ENCODE measurements around the gene CD163L1. TPM values are rescaled to one million over a fixed set of nuclear protein-coding genes. Genes with fewer than 3 reads are reported as not detected.

Gene CD163L1
- total RNA-seq, 1 experiment from 2014 or later = 27.0 TPM

- Histone ChIP-seq H4K20me1 (ENCODE audit: insufficient read depth) (no peaks in the 10 kb centered on the region), H3K4me1 (ENCODE audit: control insufficient read depth in 1 of 2, insufficient read depth in 2 of 2, low read length in 2 of 2) (no peaks in the 10 kb centered on the region), H2AFZ (ENCODE audit: low read depth, low read length, poor library complexity, severe bottlenecking) (no peak overlapping the region), H3K4me3 (replicated peaks in 1 of 2; ENCODE audit: low read depth in 1 of 2, low read length in 2 of 2) (no peak overlapping the region), H3K27me3 (ENCODE audit: insufficient read depth, low read length) (no peaks in the 10 kb centered on the region), H3K9me3 (ENCODE audit: control insufficient read depth in 1 of 2, insufficient read depth in 1 of 2, low read depth in 1 of 2, low read length in 2 of 2) (no peaks in the 10 kb centered on the region), H3K36me3 (ENCODE audit: control insufficient read depth in 1 of 2, insufficient read depth in 2 of 2, low read length in 2 of 2) (no peaks in the 10 kb centered on the region), H3K4me2 (ENCODE audit: low read length) (no peak overlapping the region), H3K9me2 (ENCODE audit: insufficient read depth) (no peaks in the 10 kb centered on the region), H3K79me2 (ENCODE audit: insufficient read depth, low read length) (no peaks in the 10 kb centered on the region), H3K27ac (ENCODE audit: low read depth, low read length) (no peak overlapping the region), H3K9ac (ENCODE audit: low read length) (no peak overlapping the region)
- CTCF ChIA-PET = no interaction called here
- ATAC-seq (no peak), DNase-seq (ENCODE audit: low read depth, low spot score) (no peak)
- no peak for TF ChIP-seq ATF3 (IDR thresholded peaks at IDR 0.05)
- TF ChIP-seq YY1 (IDR thresholded peaks at IDR 0.05; ENCODE audit: extremely low read depth, insufficient replicate concordance, low read depth, low read length) = no peak
- no peak for TF ChIP-seq SIN3A (IDR thresholded peaks at IDR 0.05; ENCODE audit: low read depth)
- no peak for TF ChIP-seq MAX (IDR thresholded peaks at IDR 0.05)
- no peak for TF ChIP-seq ELF1 (IDR thresholded peaks at IDR 0.05; ENCODE audit: borderline replicate concordance, low read depth)
- TF ChIP-seq ZFX (IDR thresholded peaks at IDR 0.05) = no peak
- no peak for TF ChIP-seq EZH2phosphoT487 (IDR thresholded peaks at IDR 0.05; ENCODE audit: borderline replicate concordance)
- TF ChIP-seq SRF (IDR thresholded peaks at IDR 0.05; ENCODE audit: low read depth) = no peak
- no peak for TF ChIP-seq REST (IDR thresholded peaks at IDR 0.05; ENCODE audit: low read depth)
- no peak for TF ChIP-seq POLR2AphosphoS5 (IDR thresholded peaks at IDR 0.05; ENCODE audit: low read depth, low read length)
- no peak for TF ChIP-seq ZNF274 (IDR thresholded peaks at IDR 0.05; ENCODE audit: low read depth, low read length)
- TF ChIP-seq CBX3 (IDR thresholded peaks at IDR 0.05; ENCODE audit: low read depth) = no peak
- POLR2A ChIA-PET = no interaction called here
- BruUV-seq (replicated peaks) = no TSS peak
- intact Hi-C loops (cut with micrococcal nuclease) = no loop called here
- RAD21 ChIA-PET (ENCODE audit: low non-redundant PET in 1 of 2, low total read pairs in 2 of 2, uncharacterized antibody in 2 of 2, unreplicated experiment in 2 of 2) = no interaction called here
These were observed 2.7 kb downstream of the CD163L1 start for GRCh38 chr12:7441216-7441615.

Measured in HCT116 (cell line).